ENCODE measurements around the gene TTR.

DNA sequence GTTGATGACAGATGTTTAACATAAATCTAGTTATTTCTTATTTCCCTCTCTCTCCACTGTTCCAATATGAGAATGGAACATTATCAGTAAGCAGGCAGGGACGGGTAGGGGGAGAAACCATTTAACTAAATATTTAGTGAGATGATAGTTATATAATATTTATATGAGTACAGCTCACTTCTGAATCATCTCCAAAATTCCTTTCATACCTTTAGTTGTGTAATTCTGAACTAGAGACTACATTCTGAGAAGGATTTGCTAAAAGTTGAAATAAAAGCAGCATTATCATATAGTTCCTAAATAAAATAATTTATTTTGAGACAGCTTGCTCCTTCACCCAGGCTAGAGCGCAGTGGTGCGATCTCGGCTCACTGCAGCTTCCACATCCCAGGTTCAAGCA, 51.3 kb downstream of the TTR start:
- TF ChIP-seq POLR2A (IDR thresholded peaks at IDR 0.05) = no peak
- TF ChIP-seq, protein P1, sequence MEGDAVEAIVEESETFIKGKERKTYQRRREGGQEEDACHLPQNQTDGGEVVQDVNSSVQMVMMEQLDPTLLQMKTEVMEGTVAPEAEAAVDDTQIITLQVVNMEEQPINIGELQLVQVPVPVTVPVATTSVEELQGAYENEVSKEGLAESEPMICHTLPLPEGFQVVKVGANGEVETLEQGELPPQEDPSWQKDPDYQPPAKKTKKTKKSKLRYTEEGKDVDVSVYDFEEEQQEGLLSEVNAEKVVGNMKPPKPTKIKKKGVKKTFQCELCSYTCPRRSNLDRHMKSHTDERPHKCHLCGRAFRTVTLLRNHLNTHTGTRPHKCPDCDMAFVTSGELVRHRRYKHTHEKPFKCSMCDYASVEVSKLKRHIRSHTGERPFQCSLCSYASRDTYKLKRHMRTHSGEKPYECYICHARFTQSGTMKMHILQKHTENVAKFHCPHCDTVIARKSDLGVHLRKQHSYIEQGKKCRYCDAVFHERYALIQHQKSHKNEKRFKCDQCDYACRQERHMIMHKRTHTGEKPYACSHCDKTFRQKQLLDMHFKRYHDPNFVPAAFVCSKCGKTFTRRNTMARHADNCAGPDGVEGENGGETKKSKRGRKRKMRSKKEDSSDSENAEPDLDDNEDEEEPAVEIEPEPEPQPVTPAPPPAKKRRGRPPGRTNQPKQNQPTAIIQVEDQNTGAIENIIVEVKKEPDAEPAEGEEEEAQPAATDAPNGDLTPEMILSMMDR (IDR thresholded peaks at IDR 0.05) = no peak
